B cell (primary cell): Measurements from ENCODE around the gene SERPINE2. TPM values are rescaled to one million over a fixed set of nuclear protein-coding genes. Genes with fewer than 3 reads are reported as not detected.

Experiments
- ATAC-seq: fragments of 200-7000 bp; cut with Tn5 transposase; one replicate; pipeline ENCODE4 v1.10.0; 2021; ENCODE audit warnings: low read depth, mild to moderate bottlenecking, moderate number of reproducible peaks, moderate library complexity
- CTCF ChIA-PET: fragments of 350-600 bp; sonication (Branson Sonifier 250); formaldehyde crosslinking; loops from one replicate; lab custom pipeline; 2021; ENCODE audit warnings: antibody characterized with exemption, inconsistent platforms; lab: Charles Lee
- POLR2A ChIA-PET: fragments of 350-600 bp; sonication (Branson Sonifier 250); formaldehyde crosslinking; loops from one replicate; lab custom pipeline; 2021; ENCODE audit warnings: antibody characterized with exemption; lab: Charles Lee
- DNase-seq: peaks from one replicate; pipeline ENCODE4 v3.0.0; 2013
- H2AFZ ChIP-seq: 2 replicates; pipeline ENCODE4 v1.6.1; 2012; ENCODE audit warnings: mild to moderate bottlenecking, low read depth, low read length; ENCODE audit not compliant: insufficient read depth, poor library complexity, severe bottlenecking
- H3K27ac ChIP-seq, 2 donors: 1 replicate in 1 of 2; 2 replicates in 1 of 2; pipeline ENCODE4 v1.5.1; 2012 to 2013; ENCODE audit warnings: low read length in 2 of 2, mild to moderate bottlenecking in 2 of 2, moderate library complexity in 1 of 2
- H3K27me3 ChIP-seq, 4 experiments: fragments of 200-600 bp in 1 of 4; sonication (generic) in 1 of 4; replicated peaks in 1 of 4; 1 replicate in 2 of 4; 2 replicates in 2 of 4; pipeline versions ENCODE4 v1.6.1 to v1.7.0; 2013 to 2016; ENCODE audit warnings: low read length in 3 of 4, mild to moderate bottlenecking in 2 of 4, mixed read lengths in 1 of 4, moderate library complexity in 1 of 4; ENCODE audit not compliant: insufficient read depth in 4 of 4, control insufficient read depth in 3 of 4; ENCODE audit errors: control extremely low read depth in 1 of 4
- H3K36me3 ChIP-seq, 2 experiments: replicated peaks in 1 of 2; 1 replicate in 1 of 2; 2 replicates in 1 of 2; pipeline versions ENCODE4 v1.6.1 to v1.7.1; 2013; ENCODE audit warnings: low read length in 1 of 2; ENCODE audit not compliant: insufficient read depth in 2 of 2, control insufficient read depth in 1 of 2; ENCODE audit errors: control extremely low read depth in 1 of 2, extremely low read depth in 1 of 2
- H3K4me1 ChIP-seq, 2 donors: fragments of 200-600 bp in 1 of 2; sonication (generic) in 1 of 2; 1 replicate in 1 of 2; 2 replicates in 1 of 2; pipeline versions ENCODE4 v1.5.1 to v1.6.1; 2013 to 2017; ENCODE audit warnings: low read length in 2 of 2; ENCODE audit not compliant: control insufficient read depth in 2 of 2, insufficient read depth in 2 of 2
- H3K4me2 ChIP-seq: replicated peaks from 2 replicates; pipeline ENCODE3; 2012; ENCODE audit warnings: mild to moderate bottlenecking, low read depth, low read length; ENCODE audit not compliant: poor library complexity, severe bottlenecking
- H3K4me3 ChIP-seq, 5 experiments: fragments of 200-600 bp in 1 of 5; sonication (generic) in 1 of 5; 1 replicate in 3 of 5; 2 replicates in 2 of 5; pipeline versions ENCODE4 v1.5.1 to v1.7.0; 2011 to 2016; ENCODE audit warnings: low read length in 4 of 5, mild to moderate bottlenecking in 4 of 5, low read depth in 2 of 5, control low read depth in 1 of 5, moderate library complexity in 1 of 5; ENCODE audit not compliant: insufficient read depth in 1 of 5; ENCODE audit errors: control extremely low read depth in 1 of 5, extremely low read depth in 1 of 5
- H3K79me2 ChIP-seq: fragments of 200-600 bp; sonication (generic); one replicate; pipeline ENCODE4 v1.6.0; 2016; ENCODE audit warnings: low read length; ENCODE audit not compliant: control insufficient read depth, insufficient read depth
- H3K9ac ChIP-seq: fragments of 200-600 bp; sonication (generic); 2 replicates; pipeline ENCODE4 v1.6.1; 2017; ENCODE audit warnings: mild to moderate bottlenecking, low read length, moderate library complexity
- H3K9me3 ChIP-seq, 3 donors: one replicate each; pipeline versions ENCODE4 v1.6.1 to v1.7.1; 2013; ENCODE audit warnings: low read length in 2 of 3; ENCODE audit not compliant: control insufficient read depth in 2 of 3, insufficient read depth in 1 of 3; ENCODE audit errors: control extremely low read depth in 1 of 3
- H4K20me1 ChIP-seq: 2 replicates; pipeline ENCODE4 v1.6.0; 2012; ENCODE audit warnings: mild to moderate bottlenecking, low read length; ENCODE audit not compliant: insufficient read depth, control insufficient read depth, poor library complexity, severe bottlenecking
- H3K27ac Mint-ChIP-seq: one replicate; pipeline ENCODE4 v1.8.0; 2021; ENCODE audit warnings: mixed read lengths
- H3K27me3 Mint-ChIP-seq: one replicate; pipeline ENCODE4 v1.8.0; 2021; ENCODE audit warnings: mixed read lengths
- H3K4me1 Mint-ChIP-seq: one replicate; pipeline ENCODE4 v1.8.0; 2021; ENCODE audit warnings: mixed read lengths
- H3K4me3 Mint-ChIP-seq: one replicate; pipeline ENCODE4 v1.8.0; 2021; ENCODE audit warnings: mixed read lengths
- H3K9me3 Mint-ChIP-seq: one replicate; pipeline ENCODE4 v1.8.0; 2022; ENCODE audit warnings: mixed read lengths; ENCODE audit not compliant: insufficient read depth
- EZH2 ChIP-seq: IDR thresholded peaks from 2 replicates; pipeline ENCODE4 v1.6.1; 2012; ENCODE audit warnings: borderline replicate concordance, low read depth, mild to moderate bottlenecking, moderate library complexity, low read length; ENCODE audit not compliant: insufficient read depth, poor library complexity, severe bottlenecking
- WGBS: methylation state at CpG from one replicate; pipeline ENCODE4 v1.1.5; 2013; ENCODE audit warnings: missing lambda C conversion rate; ENCODE audit not compliant: insufficient coverage; 5-methylcytosine and 5-hydroxymethylcytosine counted together
- intact Hi-C: fragments of 100-400 bp; cut with micrococcal nuclease; formaldehyde crosslinking; loops from one replicate; pipeline ENCODE4 v1.10.0; 2022
- polyA plus RNA-seq: library from polyadenylated mRNA; depleted of rRNA; stranded (reverse); fragments of >200 nt; gene quantifications from 2 replicates; pipeline ENCODE4 v1.2.3, GENCODE V29; 2012
- total RNA-seq, 2 donors: library from RNA; stranded (reverse); fragments of 120-200 nt in 1 of 2; gene quantifications; 1 replicate in 1 of 2; 2 replicates in 1 of 2; pipeline versions ENCODE4 v1.2.3 to v1.2.4, GENCODE V29; 2013 to 2022
- TF ChIP-seq, protein P1 (sequence below): fragments of 200-600 bp; IDR thresholded peaks from one replicate; pipeline ENCODE4 v1.8.0; 2022; ENCODE audit warnings: antibody characterized with exemption, mild to moderate bottlenecking

SERPINE2 gene
- total and polyA plus RNA-seq, 2 donors (not counting 1 experiment from before 2014, with no cell fraction given): 0.45 to 1.8 TPM

DNA sequence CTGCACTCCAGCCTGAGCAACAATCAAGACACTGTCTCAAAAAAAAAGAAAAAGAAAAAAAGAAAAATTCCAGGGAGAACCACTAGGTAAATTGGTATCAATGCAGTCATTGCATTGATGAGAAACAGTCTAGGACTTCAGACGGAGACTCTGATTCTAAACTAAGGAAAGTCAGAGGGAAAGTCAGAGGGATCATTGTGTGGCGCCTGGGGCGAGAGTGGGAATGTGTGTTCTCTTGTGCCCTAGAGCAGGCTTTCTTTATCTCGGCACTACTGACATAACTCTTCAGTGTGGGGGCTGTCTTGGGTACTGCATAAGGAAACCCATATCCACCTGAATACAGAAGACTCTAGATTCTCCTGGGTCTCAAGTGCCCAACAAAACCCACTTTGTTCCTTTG, 24.8 kb downstream of the SERPINE2 start:
- H4K20me1 ChIP-seq: no peaks in the 10 kb centered on the region
- no peak for TF ChIP-seq EZH2
- TF ChIP-seq, protein P1, sequence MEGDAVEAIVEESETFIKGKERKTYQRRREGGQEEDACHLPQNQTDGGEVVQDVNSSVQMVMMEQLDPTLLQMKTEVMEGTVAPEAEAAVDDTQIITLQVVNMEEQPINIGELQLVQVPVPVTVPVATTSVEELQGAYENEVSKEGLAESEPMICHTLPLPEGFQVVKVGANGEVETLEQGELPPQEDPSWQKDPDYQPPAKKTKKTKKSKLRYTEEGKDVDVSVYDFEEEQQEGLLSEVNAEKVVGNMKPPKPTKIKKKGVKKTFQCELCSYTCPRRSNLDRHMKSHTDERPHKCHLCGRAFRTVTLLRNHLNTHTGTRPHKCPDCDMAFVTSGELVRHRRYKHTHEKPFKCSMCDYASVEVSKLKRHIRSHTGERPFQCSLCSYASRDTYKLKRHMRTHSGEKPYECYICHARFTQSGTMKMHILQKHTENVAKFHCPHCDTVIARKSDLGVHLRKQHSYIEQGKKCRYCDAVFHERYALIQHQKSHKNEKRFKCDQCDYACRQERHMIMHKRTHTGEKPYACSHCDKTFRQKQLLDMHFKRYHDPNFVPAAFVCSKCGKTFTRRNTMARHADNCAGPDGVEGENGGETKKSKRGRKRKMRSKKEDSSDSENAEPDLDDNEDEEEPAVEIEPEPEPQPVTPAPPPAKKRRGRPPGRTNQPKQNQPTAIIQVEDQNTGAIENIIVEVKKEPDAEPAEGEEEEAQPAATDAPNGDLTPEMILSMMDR: no peak
- no peak overlapping the region for H3K4me2 ChIP-seq
- peaks cover 7% of the 10 kb centered on the region for H3K27me3 Mint-ChIP-seq
- H3K36me3 ChIP-seq: no peaks in the 10 kb centered on the region
- intact Hi-C loops: no loop called here
- no peak for DNase-seq
- H3K9me3 ChIP-seq: no peaks in the 10 kb centered on the region
- no peak overlapping the region for H2AFZ ChIP-seq
- H3K79me2 ChIP-seq: no peaks in the 10 kb centered on the region
- no peak overlapping the region for H3K9ac ChIP-seq
- no peaks in the 10 kb centered on the region for H3K9me3 Mint-ChIP-seq
- no peak overlapping the region for H3K27ac ChIP-seq
- no peak overlapping the region for H3K4me3 ChIP-seq
- CTCF ChIA-PET: no interaction called here
- no peak for ATAC-seq
- no peak overlapping the region for H3K27ac Mint-ChIP-seq
- H3K4me1 ChIP-seq: no peaks in the 10 kb centered on the region
- H3K4me1 Mint-ChIP-seq: peaks cover 3% of the 10 kb centered on the region
- 82% methylated on average over 1 of the region's 4 CpGs for WGBS
- no peak overlapping the region for H3K4me3 Mint-ChIP-seq
- POLR2A ChIA-PET: no interaction called here
- H3K27me3 ChIP-seq: no peaks in the 10 kb centered on the region

GRCh38 chr2:224011837-224012236, 27.2 kb downstream of the SERPINE2 start:
- intact Hi-C loops: no loop called here
- Mint-ChIP-seq H3K27ac (no peak overlapping the region), H3K4me3 (no peak overlapping the region), H3K9me3 (no peaks in the 10 kb centered on the region), H3K27me3 (peaks cover 7% of the 10 kb centered on the region), H3K4me1 (peaks cover 3% of the 10 kb centered on the region)
- no CpG with 5 or more reads among the region's 1 CpG for WGBS
- H2AFZ ChIP-seq: no peak overlapping the region
- no peak overlapping the region for H3K4me3 ChIP-seq
- H3K4me1 ChIP-seq: no peaks in the 10 kb centered on the region
- no peaks in the 10 kb centered on the region for H3K79me2 ChIP-seq
- H3K27ac ChIP-seq: no peak overlapping the region
- DNase-seq (no peak), ATAC-seq (no peak)
- no peaks in the 10 kb centered on the region for H3K36me3 ChIP-seq
- no peaks in the 10 kb centered on the region for H3K27me3 ChIP-seq
- H3K9ac ChIP-seq: no peak overlapping the region
- no peak overlapping the region for H3K4me2 ChIP-seq
- ChIA-PET CTCF (no interaction called here), POLR2A (no interaction called here)
- TF ChIP-seq, protein P1: no peak
- no peak for TF ChIP-seq EZH2
- no peaks in the 10 kb centered on the region for H4K20me1 ChIP-seq
- H3K9me3 ChIP-seq: no peaks in the 10 kb centered on the region
